CD4-positive, alpha-beta T cell treated with Interleukin-6 at 100 ng/mL for 8 hours (primary cell): ENCODE data around the gene SLC25A48.
"Not testable (repeated sequence)": the region's sequence is repeated elsewhere in the genome, so short reads cannot be mapped to it uniquely, and the experiment has no call there.

Experiments used
- DNase-seq: peaks from one replicate; pipeline ENCODE4 v3.0.0-alpha.2; 2020; ENCODE audit warnings: mixed read lengths, low spot score

SLC25A48 gene

DNA sequence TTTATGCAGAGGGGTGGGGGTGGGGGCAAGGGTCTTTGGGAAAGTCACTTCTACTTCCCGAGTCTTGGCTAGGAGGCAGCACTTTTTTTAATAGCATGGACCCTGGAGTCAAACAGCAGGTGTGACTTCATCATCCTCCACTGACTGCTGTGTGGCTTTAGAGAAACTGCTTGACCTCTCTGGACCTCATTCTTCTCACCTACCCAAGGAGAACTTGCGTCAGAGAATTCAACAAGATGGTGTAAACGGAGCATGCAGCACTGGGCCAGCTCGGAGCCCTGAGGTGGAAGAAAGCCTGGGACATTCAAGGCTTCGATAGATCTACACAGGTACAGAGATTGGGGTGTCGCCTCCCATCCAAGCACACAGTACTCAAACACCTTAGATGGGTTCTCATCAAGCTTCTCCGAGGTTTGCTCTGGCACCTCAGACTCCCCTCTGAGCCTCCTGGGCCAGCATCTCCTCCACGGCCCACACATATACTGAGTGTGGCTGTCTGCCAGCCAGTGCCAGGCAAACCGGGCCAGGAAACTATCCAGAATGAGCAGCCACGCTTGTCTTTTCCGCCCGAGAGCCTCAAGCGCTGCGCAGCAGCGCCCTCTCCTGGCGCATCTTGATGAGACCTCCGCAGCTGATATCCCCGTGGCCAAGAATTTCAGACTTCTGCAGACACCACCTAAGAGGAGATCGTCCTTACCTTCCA, 4.6 kb upstream of the SLC25A48 start:
- no peak for DNase-seq

DNA sequence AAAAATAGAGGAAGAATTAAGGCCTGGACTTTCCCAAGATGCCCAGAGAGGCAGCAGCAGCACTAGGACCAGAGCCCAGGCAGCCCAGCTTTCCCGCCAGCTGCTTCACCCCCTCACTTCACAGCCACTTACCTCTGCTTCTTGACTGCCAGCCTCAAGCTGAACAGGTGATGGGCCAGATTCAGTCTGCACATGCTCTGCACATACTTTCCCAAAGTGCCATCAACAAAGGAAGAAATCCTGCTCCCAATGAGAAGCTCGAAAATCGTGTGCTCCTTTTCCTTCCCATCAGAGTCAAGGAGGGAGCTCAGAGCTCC, 4.1 kb upstream of the SLC25A48 start:
- DNase-seq, result no peak

DNA sequence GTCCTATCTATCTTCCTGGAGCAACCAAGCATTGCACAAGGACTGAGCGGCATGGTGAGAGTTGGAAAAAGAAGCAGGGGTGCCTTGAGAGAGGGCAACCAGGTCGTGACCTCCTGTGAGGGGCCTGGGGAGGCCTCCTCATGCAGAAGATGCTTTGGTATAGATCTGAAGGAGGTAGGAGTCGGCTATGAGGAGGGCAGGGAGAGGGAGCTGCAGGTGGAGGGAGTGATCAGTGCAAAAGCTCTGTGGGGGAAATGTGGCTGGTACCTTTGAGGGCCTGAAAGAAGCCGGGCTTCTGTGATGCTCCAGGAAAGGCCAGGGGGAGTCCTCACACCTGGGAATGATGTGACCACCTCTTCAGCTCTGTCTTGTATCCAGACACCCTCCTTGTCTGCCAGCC, 3.6 kb upstream of the SLC25A48 start:
- DNase-seq, result no peak

DNA sequence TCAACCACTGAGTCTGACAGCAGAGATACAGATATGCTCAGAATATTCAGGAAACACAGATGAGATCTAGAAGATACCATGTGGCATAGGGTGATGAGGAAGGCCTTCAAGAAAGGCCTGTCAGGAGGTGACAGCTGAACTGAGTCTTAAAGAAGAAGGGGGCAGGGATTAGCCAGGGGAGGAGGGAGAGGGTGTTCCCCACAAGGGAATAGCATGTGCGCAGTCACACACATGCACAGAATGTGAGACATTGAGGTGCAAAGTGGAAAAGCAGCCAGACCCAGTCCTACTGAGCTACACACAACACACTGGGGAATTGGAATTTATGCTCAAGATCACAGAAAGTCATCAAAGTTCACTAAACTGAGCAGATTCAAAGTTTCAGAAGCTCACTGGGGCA, 3.0 kb upstream of the SLC25A48 start:
- DNase-seq, result no peak

DNA sequence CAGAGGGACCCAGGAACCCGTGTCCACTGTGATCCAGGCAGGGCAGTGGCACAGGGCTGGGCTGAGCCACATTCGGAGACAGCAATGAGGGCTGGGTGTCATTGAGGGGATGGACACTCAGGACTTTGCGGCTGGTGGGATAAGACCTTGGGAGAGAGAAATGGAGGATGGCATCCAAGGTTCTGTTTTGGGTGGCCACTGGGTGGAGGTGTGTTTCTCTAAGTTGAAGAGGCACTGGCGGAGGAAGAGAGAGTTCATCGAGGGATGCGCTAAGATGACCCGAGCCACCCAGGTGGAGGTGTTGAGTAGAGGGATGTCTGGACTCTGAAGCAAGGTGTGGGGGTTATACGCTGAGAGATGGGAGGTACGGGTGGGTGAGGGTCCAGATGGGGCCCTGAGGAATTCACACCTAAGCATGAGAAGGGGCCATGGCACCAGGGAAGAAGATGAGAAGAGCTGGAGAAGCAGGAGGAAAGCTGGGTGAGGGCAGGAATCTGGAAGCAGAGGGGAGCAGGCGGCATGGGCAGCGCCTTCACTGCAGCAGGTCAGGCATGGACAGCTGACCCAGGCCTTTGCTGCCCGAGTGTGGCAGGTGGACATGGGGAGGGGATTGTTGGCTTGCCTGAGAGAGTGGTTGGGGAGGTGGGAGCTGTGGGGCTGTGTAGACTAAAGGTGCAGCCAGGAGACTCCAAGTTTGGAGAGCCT, 2.5 kb upstream of the SLC25A48 start:
- no peak for DNase-seq

DNA sequence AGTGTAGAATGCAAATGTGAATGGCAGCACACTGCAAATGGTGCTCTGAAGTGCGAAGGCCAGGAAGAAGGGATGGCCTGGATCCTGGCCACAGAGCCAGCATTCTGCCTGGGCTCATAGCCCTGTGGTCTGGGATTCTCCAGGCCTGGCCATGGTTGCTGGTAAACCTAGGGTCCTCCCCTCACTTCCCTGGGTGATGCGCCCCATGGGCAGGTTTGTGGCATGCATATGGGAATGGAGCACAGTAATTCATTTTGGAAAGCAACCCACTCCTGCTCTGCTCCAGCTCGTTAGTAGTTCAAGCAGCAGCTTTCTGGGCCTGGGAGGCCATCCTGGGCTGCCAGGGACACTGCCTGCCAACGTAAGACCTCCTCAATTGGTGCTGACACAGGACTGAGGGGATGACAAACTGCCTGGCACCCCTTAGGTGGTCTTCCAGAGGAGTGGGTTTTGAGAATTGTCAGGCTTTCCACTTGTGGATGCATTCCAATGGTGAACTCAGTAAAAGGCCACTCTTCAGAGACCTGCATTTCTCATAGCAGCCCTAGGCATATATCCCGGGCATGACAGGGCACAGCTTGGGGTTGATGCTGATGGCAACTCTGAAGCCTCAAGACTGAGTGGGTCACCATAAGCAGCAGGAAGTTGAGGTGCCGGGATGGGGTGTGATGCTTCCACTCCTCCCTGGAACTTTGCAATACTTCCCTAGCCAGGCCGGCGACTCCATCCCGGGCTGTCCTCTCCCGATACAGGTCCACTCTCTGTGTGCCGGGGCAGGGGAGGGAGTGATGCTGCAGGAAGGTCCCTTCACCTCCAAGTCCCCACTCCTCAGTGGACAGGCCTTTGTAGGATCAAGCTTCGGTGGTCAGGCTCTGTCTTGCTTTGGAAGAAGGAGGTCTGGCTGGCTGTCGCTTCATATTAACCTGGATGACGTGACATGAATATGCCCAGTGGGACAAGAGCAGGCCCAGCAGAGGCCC, 1.2 kb upstream of the SLC25A48 start:
- DNase-seq, result no peak

DNA sequence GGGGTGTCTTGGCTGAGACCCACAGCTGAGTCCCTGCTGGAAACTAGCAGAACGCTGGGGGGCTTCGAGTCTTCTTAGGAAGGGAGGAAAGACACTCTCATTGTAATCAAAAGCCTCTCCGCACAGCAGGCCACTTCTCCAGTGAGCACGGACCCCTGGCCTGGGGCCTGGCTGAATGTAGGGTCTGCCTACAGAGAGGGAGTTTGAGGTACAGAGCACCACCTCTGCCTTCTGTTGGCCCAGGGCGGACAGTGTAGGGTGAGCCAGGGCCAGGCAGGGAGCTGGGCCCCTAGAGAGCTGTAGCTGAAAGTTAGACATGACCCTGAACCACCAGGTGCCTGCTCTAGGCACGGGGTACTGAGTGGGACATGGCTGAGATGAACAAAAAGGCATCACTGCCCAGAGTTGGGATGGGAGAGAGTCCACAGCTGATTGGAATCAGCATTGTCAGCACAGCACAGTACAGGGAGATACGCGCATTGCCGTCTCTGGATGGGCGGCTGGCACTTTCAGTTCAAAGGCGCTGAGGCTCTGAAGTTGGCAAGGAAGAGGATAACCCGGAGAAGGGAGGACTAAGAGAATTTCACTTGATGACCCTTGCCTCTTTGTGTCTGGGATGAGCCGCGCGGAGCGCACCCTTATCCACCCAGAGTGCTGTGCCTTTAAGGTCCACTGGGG, 363 bp upstream of the SLC25A48 start:
- no peak for DNase-seq

DNA sequence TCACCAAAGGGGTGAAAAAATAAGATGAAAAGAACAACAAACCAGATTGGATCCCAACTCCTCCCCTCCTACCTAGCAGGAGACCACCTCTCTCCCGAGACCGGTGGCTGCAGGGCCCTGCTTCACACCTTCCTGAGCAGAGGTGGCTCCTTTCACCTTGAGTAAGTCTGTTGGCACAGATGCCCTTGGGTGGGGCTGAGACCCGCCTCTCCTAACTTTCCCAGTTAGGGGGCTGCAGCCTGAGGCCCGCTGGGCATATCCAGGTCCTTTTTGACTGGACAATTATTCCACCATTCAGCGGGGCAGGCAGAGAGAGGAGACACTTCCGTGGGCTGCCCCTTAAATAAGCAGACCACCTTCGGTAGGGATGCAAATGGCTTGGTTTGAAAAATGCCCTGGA, 1.3 kb downstream of the SLC25A48 start:
- no peak for DNase-seq

DNA sequence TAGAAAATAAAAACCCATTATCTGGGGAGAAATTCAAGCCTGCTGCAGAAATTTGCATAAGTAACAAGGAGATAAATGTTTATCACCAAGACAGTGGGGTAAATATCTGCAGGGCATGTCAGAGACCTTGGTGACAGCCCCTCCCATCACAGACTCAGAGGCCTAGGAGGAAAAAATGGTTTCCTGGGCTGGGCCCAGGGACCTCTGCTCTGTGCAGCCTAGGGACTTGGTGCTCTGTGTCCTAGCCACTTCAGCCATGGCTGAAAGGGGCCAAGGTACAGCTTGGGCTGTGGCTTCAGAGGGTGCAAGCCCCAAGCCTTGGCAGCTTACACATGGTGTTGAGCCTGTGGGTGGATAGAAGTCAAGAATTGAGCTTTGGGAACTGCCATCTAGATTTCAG, 3.9 kb downstream of the SLC25A48 start:
- not testable (repeated sequence) for DNase-seq

DNA sequence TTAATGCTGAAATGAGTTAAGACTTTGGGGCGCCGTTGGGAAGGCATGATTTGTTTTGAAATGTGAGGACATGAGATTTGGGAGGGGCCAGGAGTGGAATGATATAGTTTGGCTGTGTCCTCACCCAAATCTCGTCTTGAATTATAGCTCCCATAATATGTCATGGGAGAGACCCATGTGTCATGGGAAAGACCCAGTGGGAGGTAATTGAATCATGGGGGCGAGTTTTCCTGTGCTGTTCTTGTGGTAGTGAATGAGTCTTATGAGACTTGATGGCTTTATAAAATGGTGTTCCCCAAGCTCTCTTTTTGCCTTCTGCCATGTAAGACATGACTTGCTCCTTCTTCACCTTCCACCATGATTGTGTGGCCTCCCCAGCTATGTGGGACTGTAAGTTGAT, 5.1 kb downstream of the SLC25A48 start:
- DNase-seq, result no peak

DNA sequence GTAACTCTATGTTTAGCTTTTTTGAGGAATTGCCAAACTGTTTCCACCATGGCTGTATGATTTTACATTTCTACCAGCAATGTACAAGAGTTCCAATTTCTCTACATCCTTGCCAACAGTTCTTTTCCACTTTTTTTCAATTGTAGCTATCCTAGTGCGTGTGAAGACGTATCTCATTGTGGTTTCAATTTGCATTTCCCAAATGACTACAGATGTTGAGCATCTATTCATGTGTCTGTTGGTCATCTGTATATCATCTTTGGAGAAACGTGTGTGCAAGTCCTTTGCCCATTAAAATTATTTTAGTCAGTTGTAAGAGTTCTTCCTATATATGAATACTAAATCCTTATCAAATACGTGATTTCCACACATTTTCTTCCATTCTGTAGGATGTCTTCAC, 6.5 kb downstream of the SLC25A48 start:
- no peak for DNase-seq

DNA sequence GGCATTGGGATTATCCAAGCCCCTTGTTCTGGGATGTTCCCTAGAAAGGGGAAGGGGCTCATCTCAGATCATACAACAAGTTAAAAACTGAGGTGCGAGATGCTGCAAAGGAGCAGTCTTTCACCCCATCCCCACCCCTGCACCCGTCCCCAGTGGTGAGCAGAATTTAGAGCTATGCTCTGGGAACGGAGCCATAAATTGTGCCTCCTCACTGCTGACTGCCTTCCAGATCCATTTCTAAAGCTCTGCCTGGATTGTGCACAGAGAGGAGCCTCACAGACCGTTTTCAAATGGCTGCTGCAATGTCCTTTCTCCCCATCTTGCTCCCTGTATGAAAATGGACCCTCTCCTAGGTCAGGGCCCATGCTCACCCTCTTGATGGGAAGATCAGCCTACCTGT, 8.3 kb downstream of the SLC25A48 start:
- DNase-seq, result no peak

DNA sequence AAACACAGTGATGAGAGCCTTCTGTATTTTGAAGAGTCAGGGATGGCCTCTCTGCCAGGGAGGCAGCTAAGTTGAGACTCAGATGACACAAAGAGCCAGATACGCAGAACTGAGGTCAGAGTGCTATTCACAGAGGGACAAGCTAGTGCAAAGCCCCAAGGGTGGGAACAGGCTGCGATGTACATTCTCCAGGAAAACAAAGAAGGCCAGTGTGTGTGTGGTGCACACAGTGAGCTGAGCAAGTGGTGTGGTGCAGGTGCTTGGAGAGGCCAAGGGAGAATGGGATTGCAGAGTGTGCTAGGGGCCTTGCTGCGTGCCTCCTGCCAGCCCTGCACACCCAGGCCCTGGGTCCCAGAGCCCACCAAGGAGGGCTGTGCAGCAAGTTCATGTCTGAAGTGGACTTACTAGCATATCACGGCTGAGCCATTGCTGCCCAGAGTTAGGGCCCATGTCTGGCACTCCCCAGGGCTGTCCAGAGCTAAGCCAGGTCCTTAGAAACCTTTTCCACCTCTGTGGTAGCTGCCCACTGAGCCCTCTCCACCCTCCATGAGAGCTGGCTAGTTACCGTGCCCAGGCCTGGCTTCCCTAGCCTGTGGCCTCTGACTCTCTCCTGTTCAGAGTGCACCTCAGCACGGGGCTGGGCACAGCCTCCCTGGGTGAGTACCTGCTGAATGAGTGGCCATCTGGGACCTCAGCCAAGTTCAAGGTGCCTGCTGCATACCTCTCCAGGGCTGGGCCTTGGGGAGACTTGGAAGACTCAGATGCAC, 9.3 kb downstream of the SLC25A48 start:
- no peak for DNase-seq

DNA sequence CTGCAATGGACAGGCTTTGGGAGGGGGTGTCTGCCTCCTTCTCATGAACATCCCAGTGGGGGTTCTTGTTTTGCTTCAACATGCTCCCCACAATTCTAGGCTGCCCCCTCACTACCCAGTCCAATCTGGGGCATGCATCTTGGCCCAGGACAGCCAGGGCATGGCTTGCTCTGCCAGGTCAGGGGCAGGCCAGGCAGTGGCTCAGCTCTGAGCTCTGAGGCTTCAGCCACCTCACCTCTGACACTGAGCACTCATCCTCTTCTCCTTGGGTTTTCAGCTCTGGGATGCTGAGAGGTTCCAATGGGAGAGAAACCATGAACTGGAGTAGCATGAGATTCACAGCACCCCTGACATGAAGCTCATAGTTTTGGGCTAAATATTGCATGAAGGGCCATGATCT, 11.8 kb downstream of the SLC25A48 start:
- no peak for DNase-seq

DNA sequence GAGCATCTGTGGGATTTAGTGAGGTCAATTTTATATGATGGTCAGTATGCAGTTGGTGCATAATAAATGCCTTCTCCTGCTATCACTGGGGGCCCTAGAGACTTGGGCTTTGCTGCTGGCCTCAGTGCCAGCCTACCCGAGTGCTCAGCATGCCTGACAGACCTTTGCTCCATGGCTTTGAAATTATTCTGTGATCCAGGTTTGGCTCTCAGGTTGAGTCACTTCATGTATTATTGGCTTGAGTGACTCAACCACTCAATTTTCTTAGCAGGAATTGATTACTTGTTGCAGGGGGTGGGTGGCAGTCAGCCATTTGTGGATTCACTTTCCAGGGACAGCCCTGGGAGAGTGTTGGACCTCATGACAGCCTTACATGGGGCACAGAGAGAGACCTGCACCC, 13.5 kb downstream of the SLC25A48 start:
- DNase-seq, result no peak

DNA sequence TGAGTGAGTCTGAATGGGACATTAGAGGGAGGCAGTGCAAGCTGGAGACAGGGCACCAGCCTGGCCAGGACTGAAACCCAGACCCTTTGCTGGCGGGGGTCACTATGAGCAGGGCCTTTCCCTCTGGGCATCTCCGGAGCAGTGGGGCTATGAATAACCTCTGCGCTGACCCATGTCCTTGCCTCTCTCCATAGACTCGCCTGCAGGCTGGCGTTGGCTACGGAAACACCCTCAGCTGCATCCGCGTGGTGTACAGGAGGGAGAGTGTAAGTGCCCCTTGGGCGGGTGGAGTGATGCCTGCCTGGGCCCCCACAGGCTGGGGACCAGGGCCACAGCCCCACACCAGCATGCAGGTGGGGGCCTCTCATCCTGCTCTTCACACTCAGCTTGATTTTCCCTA, 15.8 kb downstream of the SLC25A48 start:
- DNase-seq, result no peak

DNA sequence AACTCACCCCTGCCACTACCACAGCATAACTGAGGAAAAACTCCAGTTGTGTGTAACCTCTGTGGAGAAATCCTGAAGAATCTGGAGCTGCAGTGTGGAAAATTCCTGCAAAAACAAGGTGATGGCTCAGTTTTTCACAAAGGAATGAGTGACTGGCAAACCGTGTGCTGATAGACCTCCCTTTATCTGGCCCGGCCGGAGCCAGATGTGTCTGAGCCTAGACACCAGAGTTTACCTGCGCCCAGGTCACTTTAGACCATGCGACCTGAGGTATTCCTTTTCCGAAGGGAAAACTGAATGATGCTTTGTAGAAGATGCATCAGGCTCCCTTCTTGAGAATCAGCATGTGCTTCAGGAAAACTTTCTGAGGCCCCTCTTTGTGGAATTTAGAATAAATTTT, 16.2 kb downstream of the SLC25A48 start:
- DNase-seq, result no peak

DNA sequence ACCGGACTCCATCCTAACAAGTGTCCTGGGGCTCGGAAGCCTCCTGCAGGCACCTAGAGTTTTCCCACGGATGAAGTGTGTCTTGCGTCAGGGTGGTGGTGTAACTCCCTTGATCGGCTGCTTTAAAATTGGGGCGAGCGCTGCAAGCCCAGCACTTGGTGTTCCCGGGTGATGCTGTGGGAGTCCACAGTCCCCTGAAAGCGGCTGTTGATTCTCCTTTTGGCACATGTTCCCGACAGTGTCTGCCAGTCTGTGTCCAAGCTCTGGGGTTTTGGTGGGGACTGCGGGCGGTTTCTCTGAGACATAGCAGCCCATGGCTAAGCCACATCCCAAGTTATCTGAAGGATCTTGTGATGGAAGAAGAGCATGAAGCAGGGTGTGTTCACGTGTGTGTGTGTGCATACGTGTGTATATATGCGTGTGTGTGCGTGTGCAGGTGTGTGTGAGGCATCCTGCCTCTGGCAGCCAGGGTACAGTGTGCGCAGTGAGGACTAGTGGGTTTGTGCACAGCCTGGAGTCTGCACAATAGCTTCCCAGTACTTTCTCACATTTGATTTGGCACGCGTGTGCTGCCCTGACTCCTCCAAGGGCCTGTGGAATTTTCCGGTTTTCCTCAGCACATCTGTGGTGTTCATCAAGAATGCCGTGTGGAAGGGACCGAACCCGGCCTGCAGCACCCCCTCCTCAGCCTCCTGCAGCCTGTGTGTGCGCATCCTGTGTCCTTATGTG, 16.9 kb downstream of the SLC25A48 start:
- DNase-seq, result no peak

DNA sequence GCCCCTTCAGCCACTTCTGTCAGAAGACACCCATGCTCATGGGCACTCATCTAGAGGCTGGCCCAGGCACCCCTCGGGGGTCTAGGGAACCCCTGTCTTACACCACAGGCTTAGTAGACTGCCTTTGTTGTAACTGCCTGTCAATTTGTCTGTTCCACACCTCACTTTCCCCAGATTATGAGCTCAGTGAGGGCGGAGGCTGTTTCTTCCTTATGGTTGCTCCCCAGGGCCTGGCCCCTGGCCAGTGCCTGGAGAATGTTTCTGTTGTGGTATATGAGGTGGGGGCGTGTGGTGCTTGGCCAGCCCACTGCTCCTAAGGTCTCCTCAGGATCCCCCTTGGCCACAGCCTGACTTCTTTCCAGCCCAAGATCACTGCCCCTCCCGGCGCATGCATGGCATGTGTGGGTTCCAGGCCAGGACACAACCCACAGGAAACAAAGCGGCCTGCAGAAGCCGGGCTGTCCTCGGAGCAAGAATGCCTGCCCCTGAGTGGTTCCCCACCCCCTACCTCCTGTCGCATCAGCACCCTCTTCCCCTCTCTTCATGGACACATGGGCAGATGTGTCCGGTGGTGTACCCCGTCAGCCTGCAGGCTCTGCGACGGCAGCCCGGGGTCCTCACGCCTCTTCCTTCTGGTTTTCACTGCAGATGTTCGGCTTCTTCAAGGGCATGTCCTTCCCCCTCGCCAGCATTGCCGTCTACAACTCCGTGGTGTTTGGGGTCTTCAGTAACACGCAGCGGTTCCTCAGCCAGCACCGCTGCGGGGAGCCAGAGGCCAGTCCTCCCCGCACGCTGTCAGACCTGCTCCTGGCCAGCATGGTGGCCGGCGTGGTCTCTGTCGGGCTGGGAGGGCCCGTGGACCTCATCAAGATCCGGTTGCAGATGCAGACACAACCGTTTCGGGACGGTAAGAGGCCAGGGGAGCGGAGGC, 17.7 kb downstream of the SLC25A48 start:
- DNase-seq, result no peak
